Memory B cell (primary cell): ENCODE results near the gene TCF7.

Source experiments
- ATAC-seq: fragments of 150-1000 bp; cut with Tn5 transposase; 2 replicates; pipeline ENCODE4 v1.10.0; 2021; ENCODE audit warnings: low read depth, mild to moderate bottlenecking, moderate library complexity
- DNase-seq, 2 donors: peaks; one replicate each; pipeline ENCODE4 v3.0.0; 2022; ENCODE audit warnings: low spot score in 2 of 2
- H3K27ac Mint-ChIP-seq: one replicate; pipeline ENCODE4 v1.8.0; 2022; ENCODE audit warnings: mild to moderate bottlenecking, moderate library complexity, mixed read lengths
- H3K27me3 Mint-ChIP-seq: one replicate; pipeline ENCODE4 v1.8.0; 2022; ENCODE audit warnings: mixed read lengths
- H3K36me3 Mint-ChIP-seq: one replicate; pipeline ENCODE4 v1.8.0; 2022; ENCODE audit warnings: mild to moderate bottlenecking, mixed read lengths
- H3K4me1 Mint-ChIP-seq: one replicate; pipeline ENCODE4 v1.8.0; 2022; ENCODE audit warnings: mixed read lengths
- H3K4me3 Mint-ChIP-seq: one replicate; pipeline ENCODE4 v1.8.0; 2022; ENCODE audit warnings: mild to moderate bottlenecking, moderate library complexity, mixed read lengths
- H3K9me3 Mint-ChIP-seq: one replicate; pipeline ENCODE4 v1.8.0; 2022; ENCODE audit warnings: mixed read lengths

TCF7 gene

GRCh38 chr5:134098690-134099089, 15.8 kb upstream of the TCF7 start:
- Mint-ChIP-seq H3K4me1 (peaks cover 24% of the 10 kb centered on the region), H3K4me3 (peak overlapping the region; percentile 9), H3K36me3 (no peaks in the 10 kb centered on the region), H3K9me3 (no peaks in the 10 kb centered on the region), H3K27ac (peak overlapping the region; percentile 90), H3K27me3 (no peaks in the 10 kb centered on the region)
- DNase-seq (no peak), ATAC-seq (no peak)

- Mint-ChIP-seq H3K4me3 (no peak overlapping the region), H3K27ac (peak overlapping the region; percentile 90), H3K9me3 (no peaks in the 10 kb centered on the region), H3K4me1 (peaks cover 24% of the 10 kb centered on the region), H3K36me3 (no peaks in the 10 kb centered on the region), H3K27me3 (no peaks in the 10 kb centered on the region)
- no peak for DNase-seq
- no peak for ATAC-seq
Measured at GRCh38 chr5:134099288-134099872, 15.1 kb upstream of the TCF7 start.

GRCh38 chr5:134099939-134100282, 14.6 kb upstream of the TCF7 start:
- peak; percentile 15 for ATAC-seq
- peak overlapping the region; percentile 27 for H3K4me3 Mint-ChIP-seq

GRCh38 chr5:134100283-134101091, 14.0 kb upstream of the TCF7 start:
- Mint-ChIP-seq H3K4me3 (peak overlapping the region; percentile 71), H3K9me3 (no peaks in the 10 kb centered on the region), H3K36me3 (no peaks in the 10 kb centered on the region), H3K27me3 (no peaks in the 10 kb centered on the region), H3K27ac (peak overlapping the region; percentile 90), H3K4me1 (peaks cover 24% of the 10 kb centered on the region)
- ATAC-seq: peak; percentile 81
- peak; percentile 70 to 71 for DNase-seq

More at GRCh38 chr5:134099939-134100282, 14.6 kb upstream of the TCF7 start:
- H3K9me3 Mint-ChIP-seq: no peaks in the 10 kb centered on the region
- no peaks in the 10 kb centered on the region for H3K36me3 Mint-ChIP-seq
- DNase-seq: no peak
- H3K27me3 Mint-ChIP-seq: no peaks in the 10 kb centered on the region
- H3K4me1 Mint-ChIP-seq: peaks cover 24% of the 10 kb centered on the region
- peak overlapping the region; percentile 90 for H3K27ac Mint-ChIP-seq

- H3K9me3 Mint-ChIP-seq: no peaks in the 10 kb centered on the region
- peak overlapping the region; percentile 2 for H3K4me3 Mint-ChIP-seq
- H3K27ac Mint-ChIP-seq: peak overlapping the region; percentile 90
- H3K27me3 Mint-ChIP-seq: no peaks in the 10 kb centered on the region
- ATAC-seq (peak; percentile 36), DNase-seq (peak; percentile 82 to 89)
- peaks cover 24% of the 10 kb centered on the region for H3K4me1 Mint-ChIP-seq
- H3K36me3 Mint-ChIP-seq: no peaks in the 10 kb centered on the region
Measured at GRCh38 chr5:134101686-134102439, 12.6 kb upstream of the TCF7 start.

- peak overlapping the region; percentile 89 for H3K27ac Mint-ChIP-seq
- H3K36me3 Mint-ChIP-seq: no peaks in the 10 kb centered on the region
- H3K4me3 Mint-ChIP-seq: peak overlapping the region; percentile 24
Measured at GRCh38 chr5:134103397-134103796, 11.1 kb upstream of the TCF7 start.

GRCh38 chr5:134103998-134104654, 10.4 kb upstream of the TCF7 start:
- no peaks in the 10 kb centered on the region for H3K36me3 Mint-ChIP-seq
- H3K9me3 Mint-ChIP-seq: no peaks in the 10 kb centered on the region
- no peaks in the 10 kb centered on the region for H3K27me3 Mint-ChIP-seq
- H3K4me3 Mint-ChIP-seq: peak overlapping the region; percentile 28
- H3K27ac Mint-ChIP-seq: peak overlapping the region; percentile 89
- peaks cover 21% of the 10 kb centered on the region for H3K4me1 Mint-ChIP-seq
- DNase-seq: no peak
- ATAC-seq: no peak

More at GRCh38 chr5:134103397-134103796, 11.1 kb upstream of the TCF7 start:
- ATAC-seq (no peak), DNase-seq (no peak)
- Mint-ChIP-seq H3K27me3 (no peaks in the 10 kb centered on the region), H3K9me3 (no peaks in the 10 kb centered on the region), H3K4me1 (peaks cover 24% of the 10 kb centered on the region)

- no peak for DNase-seq
- Mint-ChIP-seq H3K36me3 (no peaks in the 10 kb centered on the region), H3K9me3 (no peaks in the 10 kb centered on the region), H3K4me1 (peaks cover 3% of the 10 kb centered on the region), H3K4me3 (no peak overlapping the region), H3K27me3 (no peaks in the 10 kb centered on the region), H3K27ac (no peak overlapping the region)
- no peak for ATAC-seq
Measured at GRCh38 chr5:134106991-134107701, 7.3 kb upstream of the TCF7 start.

GRCh38 chr5:134107779-134108178, 6.7 kb upstream of the TCF7 start:
- Mint-ChIP-seq H3K4me3 (no peak overlapping the region), H3K27ac (no peak overlapping the region), H3K27me3 (no peaks in the 10 kb centered on the region), H3K36me3 (no peaks in the 10 kb centered on the region), H3K9me3 (no peaks in the 10 kb centered on the region), H3K4me1 (peaks cover 3% of the 10 kb centered on the region)
- no peak for DNase-seq
- no peak for ATAC-seq

- ATAC-seq: no peak
- no peak for DNase-seq
- no peaks in the 10 kb centered on the region for H3K9me3 Mint-ChIP-seq
- H3K4me3 Mint-ChIP-seq: no peak overlapping the region
- H3K27ac Mint-ChIP-seq: no peak overlapping the region
- no peaks in the 10 kb centered on the region for H3K36me3 Mint-ChIP-seq
- peaks cover 8% of the 10 kb centered on the region for H3K4me1 Mint-ChIP-seq
- H3K27me3 Mint-ChIP-seq: no peaks in the 10 kb centered on the region
Measured at GRCh38 chr5:134110382-134110781, 4.1 kb upstream of the TCF7 start.

- Mint-ChIP-seq H3K36me3 (peaks cover 2% of the 10 kb centered on the region), H3K4me1 (peaks cover 11% of the 10 kb centered on the region), H3K9me3 (no peaks in the 10 kb centered on the region), H3K27me3 (no peaks in the 10 kb centered on the region), H3K27ac (no peak overlapping the region), H3K4me3 (no peak overlapping the region)
- no peak for DNase-seq
- no peak for ATAC-seq
Measured at GRCh38 chr5:134111741-134112647, 2.5 kb upstream of the TCF7 start.

GRCh38 chr5:134112726-134113362, 1.6 kb upstream of the TCF7 start:
- Mint-ChIP-seq H3K4me3 (peak overlapping the region; percentile 46), H3K36me3 (peaks cover 2% of the 10 kb centered on the region), H3K9me3 (no peaks in the 10 kb centered on the region), H3K27ac (no peak overlapping the region), H3K4me1 (peaks cover 13% of the 10 kb centered on the region), H3K27me3 (no peaks in the 10 kb centered on the region)
- ATAC-seq: no peak
- DNase-seq: no peak
